ENCODE measurements around the gene CNDP2.

CNDP2 gene

DNA sequence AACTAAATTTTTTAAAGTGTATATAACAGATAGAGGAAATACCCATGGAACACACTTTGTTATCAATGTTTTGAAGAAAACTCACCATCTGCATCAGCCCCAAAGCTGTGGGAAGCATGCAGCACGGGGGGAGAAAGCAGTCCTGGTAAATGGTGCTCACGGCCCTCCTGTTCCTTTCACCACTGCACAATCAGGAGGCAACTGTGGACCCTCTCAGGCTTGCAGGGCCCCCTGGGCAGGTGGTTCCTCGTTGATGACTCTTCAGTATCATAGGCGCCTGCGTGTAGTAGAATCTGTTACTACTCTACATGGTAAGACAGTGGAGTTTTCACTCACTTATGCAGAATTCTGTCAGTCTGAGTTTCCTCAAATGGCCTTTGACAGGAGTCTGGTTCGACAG, 33.2 kb downstream of the CNDP2 start:
- Histone ChIP-seq H3K4me2 (ENCODE audit: low read length) (no peak overlapping the region), H3K9me2 (ENCODE audit: low read depth, low read length) (no peaks in the 10 kb centered on the region), H3K9me3 (ENCODE audit: low read length) (no peaks in the 10 kb centered on the region), H4K20me1 (ENCODE audit: insufficient read depth, low read length) (no peaks in the 10 kb centered on the region), H3F3A (ENCODE audit: insufficient read depth, low read length) (no peaks in the 10 kb centered on the region), H3K79me2 (ENCODE audit: insufficient read depth, low read length) (no peaks in the 10 kb centered on the region), H3K36me3 (ENCODE audit: insufficient read depth, low read length) (no peaks in the 10 kb centered on the region), H3K4me1 (ENCODE audit: insufficient read depth, low read length, severe bottlenecking) (no peaks in the 10 kb centered on the region), H3K27ac (ENCODE audit: low read depth, low read length, poor library complexity, severe bottlenecking) (no peak overlapping the region), H2AFZ (ENCODE audit: low read length) (no peak overlapping the region), H3K27me3 (ENCODE audit: insufficient read depth, low read length) (0 out of 2 replicates have a peak, but pooled peaks cover 11% of the 10 kb centered on the region), H3K4me3 (ENCODE audit: low read depth, low read length, poor library complexity, severe bottlenecking) (no peak overlapping the region), H3K9ac (ENCODE audit: low read length) (no peak overlapping the region)
- TF ChIP-seq EZH2 (IDR thresholded peaks at IDR 0.05; ENCODE audit: borderline replicate concordance, low read length), result no peak
- TF ChIP-seq, protein P1, sequence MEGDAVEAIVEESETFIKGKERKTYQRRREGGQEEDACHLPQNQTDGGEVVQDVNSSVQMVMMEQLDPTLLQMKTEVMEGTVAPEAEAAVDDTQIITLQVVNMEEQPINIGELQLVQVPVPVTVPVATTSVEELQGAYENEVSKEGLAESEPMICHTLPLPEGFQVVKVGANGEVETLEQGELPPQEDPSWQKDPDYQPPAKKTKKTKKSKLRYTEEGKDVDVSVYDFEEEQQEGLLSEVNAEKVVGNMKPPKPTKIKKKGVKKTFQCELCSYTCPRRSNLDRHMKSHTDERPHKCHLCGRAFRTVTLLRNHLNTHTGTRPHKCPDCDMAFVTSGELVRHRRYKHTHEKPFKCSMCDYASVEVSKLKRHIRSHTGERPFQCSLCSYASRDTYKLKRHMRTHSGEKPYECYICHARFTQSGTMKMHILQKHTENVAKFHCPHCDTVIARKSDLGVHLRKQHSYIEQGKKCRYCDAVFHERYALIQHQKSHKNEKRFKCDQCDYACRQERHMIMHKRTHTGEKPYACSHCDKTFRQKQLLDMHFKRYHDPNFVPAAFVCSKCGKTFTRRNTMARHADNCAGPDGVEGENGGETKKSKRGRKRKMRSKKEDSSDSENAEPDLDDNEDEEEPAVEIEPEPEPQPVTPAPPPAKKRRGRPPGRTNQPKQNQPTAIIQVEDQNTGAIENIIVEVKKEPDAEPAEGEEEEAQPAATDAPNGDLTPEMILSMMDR (IDR thresholded peaks at IDR 0.05; ENCODE audit: low read length), result no peak

DNA sequence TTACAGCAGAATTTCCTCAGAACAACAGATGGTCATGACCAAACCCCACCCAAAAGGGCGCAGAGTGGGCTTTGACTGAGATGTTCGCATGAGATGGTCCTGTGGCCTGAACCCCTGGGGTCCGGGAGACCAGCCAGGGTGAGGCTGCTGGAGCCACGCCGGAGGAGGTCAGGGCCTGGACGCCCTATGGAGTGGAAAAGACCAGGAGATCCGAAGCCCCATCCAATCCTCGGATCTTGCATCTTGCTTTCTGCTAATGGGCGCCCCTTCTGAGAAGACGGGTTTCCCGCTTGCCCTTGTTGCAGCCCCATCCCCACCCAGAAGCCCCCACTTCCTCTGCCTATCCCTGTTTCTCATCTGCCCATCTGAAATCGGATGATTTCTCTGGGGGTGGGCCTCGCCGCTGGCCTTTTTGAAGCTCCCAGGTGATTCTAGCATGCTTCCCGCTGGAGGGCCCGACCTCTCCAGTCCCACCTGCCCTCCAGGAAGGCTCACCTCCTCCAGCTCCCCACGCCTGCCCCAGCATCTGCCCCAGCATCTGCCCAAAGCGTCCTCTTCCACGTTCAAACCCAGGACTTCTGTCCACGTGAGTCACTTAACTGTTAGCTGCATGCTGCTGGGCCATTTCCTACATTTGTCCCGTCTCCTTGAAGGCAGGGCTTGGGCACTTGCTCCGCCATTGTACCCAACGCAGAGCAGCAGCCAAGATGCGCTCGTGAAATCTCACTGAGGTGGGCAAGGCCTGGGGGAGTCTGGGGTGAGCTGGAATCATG, 33.8 kb downstream of the CNDP2 start:
- Histone ChIP-seq H3K4me3 (ENCODE audit: low read depth, low read length, poor library complexity, severe bottlenecking) (no peak overlapping the region), H3K4me1 (ENCODE audit: insufficient read depth, low read length, severe bottlenecking) (no peaks in the 10 kb centered on the region), H2AFZ (ENCODE audit: low read length) (no peak overlapping the region), H3K9ac (ENCODE audit: low read length) (no peak overlapping the region), H3K9me2 (ENCODE audit: low read depth, low read length) (no peaks in the 10 kb centered on the region), H3K36me3 (ENCODE audit: insufficient read depth, low read length) (no peaks in the 10 kb centered on the region), H4K20me1 (ENCODE audit: insufficient read depth, low read length) (no peaks in the 10 kb centered on the region), H3K27me3 (ENCODE audit: insufficient read depth, low read length) (0 out of 2 replicates have a peak, but pooled peaks cover 12% of the 10 kb centered on the region), H3K9me3 (ENCODE audit: low read length) (no peaks in the 10 kb centered on the region), H3K79me2 (ENCODE audit: insufficient read depth, low read length) (no peaks in the 10 kb centered on the region), H3K27ac (ENCODE audit: low read depth, low read length, poor library complexity, severe bottlenecking) (no peak overlapping the region), H3F3A (ENCODE audit: insufficient read depth, low read length) (no peaks in the 10 kb centered on the region), H3K4me2 (ENCODE audit: low read length) (no peak overlapping the region)
- no peak for TF ChIP-seq EZH2 (IDR thresholded peaks at IDR 0.05; ENCODE audit: borderline replicate concordance, low read length)
- TF ChIP-seq, protein P1 (IDR thresholded peaks at IDR 0.05; ENCODE audit: low read length), result no peak

DNA sequence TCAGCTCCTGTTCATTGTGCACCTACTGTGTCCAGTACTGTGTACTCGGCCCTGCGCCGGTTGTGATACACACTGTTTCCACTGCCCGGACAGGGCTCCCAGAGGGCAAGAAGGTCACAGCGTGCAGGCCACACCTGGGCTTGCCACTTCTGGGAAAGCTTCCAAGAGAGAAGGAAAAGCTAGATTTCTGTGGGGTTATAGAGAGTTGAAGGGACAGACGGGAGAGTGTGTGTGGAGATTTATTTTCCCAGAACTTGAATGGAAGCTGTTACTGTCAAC, 34.4 kb downstream of the CNDP2 start:
- H3K4me2 ChIP-seq (ENCODE audit: low read length), result no peak overlapping the region

More for the DNA sequence above, 34.4 kb downstream of the CNDP2 start:
- Histone ChIP-seq H3K27me3 (ENCODE audit: insufficient read depth, low read length) (0 out of 2 replicates have a peak, but pooled peaks cover 12% of the 10 kb centered on the region), H4K20me1 (ENCODE audit: insufficient read depth, low read length) (no peaks in the 10 kb centered on the region), H3K9me3 (ENCODE audit: low read length) (no peaks in the 10 kb centered on the region), H2AFZ (ENCODE audit: low read length) (no peak overlapping the region), H3K4me1 (ENCODE audit: insufficient read depth, low read length, severe bottlenecking) (no peaks in the 10 kb centered on the region), H3K9me2 (ENCODE audit: low read depth, low read length) (no peaks in the 10 kb centered on the region), H3K9ac (ENCODE audit: low read length) (no peak overlapping the region), H3K4me3 (ENCODE audit: low read depth, low read length, poor library complexity, severe bottlenecking) (no peak overlapping the region), H3K36me3 (ENCODE audit: insufficient read depth, low read length) (no peaks in the 10 kb centered on the region), H3K79me2 (ENCODE audit: insufficient read depth, low read length) (no peaks in the 10 kb centered on the region), H3K27ac (ENCODE audit: low read depth, low read length, poor library complexity, severe bottlenecking) (no peak overlapping the region), H3F3A (ENCODE audit: insufficient read depth, low read length) (no peaks in the 10 kb centered on the region)
- TF ChIP-seq EZH2 (IDR thresholded peaks at IDR 0.05; ENCODE audit: borderline replicate concordance, low read length), result no peak
- TF ChIP-seq, protein P1 (IDR thresholded peaks at IDR 0.05; ENCODE audit: low read length), result no peak

Measured in OCI-LY1 (cell line).